WTC11 (cell line): ENCODE measurements around the gene ERBB4.

Source experiments
- CTCF ChIP-seq: fragments of 200-600 bp; IDR thresholded peaks from 2 replicates; pipeline ENCODE4 v1.8.0; 2022; ENCODE audit warnings: antibody characterized with exemption
- ETV6 ChIP-seq: sonication (generic); formaldehyde crosslinking; IDR thresholded peaks from 2 replicates; pipeline ENCODE4 v1.8.1; 2022; ENCODE audit warnings: mild to moderate bottlenecking, missing genetic modification reagents
- IRF2 ChIP-seq: sonication (generic); formaldehyde crosslinking; IDR thresholded peaks from 2 replicates; pipeline ENCODE4 v1.8.0; 2022; ENCODE audit warnings: low read depth, missing genetic modification reagents, borderline replicate concordance
- PREB ChIP-seq: sonication (generic); formaldehyde crosslinking; IDR thresholded peaks from 2 replicates; pipeline ENCODE4 v1.8.1; 2022; ENCODE audit warnings: mild to moderate bottlenecking, missing genetic modification reagents, moderate library complexity, borderline replicate concordance
- RELA ChIP-seq: sonication (generic); formaldehyde crosslinking; IDR thresholded peaks from 2 replicates; pipeline ENCODE4 v1.8.1; 2022; ENCODE audit warnings: missing genetic modification reagents, mild to moderate bottlenecking, borderline replicate concordance

- TF ChIP-seq IRF2 (no peak), PREB (CRISPR knock-in tag) (no peak), ETV6 (no peak), CTCF (no peak), RELA (no peak)
These were observed 1141.8 kb downstream of the ERBB4 start for GRCh38 chr2:211396815-211397214.
